ENCODE data around the gene SERINC1. TPM values are rescaled to one million over a fixed set of nuclear protein-coding genes. Genes with fewer than 3 reads are reported as not detected.

Gene SERINC1
- polyA plus RNA-seq, 5 donors: 127 to 205 (median 187) TPM

DNA sequence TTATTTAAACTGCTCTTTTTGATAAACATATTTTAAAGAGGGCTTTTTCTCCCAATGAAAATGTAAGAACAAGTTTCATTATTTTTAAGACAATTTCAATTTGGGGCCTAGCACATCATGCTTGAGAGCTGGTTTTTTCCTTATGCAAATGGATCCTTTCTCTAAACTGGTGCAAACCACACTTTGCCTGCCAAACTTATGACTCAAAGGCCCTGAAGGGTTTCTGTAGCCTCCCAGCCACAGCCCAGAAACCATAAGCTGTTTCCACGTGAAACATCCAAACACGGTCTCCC, 72.6 kb downstream of the SERINC1 start:
- DNase-seq: no peak

DNA sequence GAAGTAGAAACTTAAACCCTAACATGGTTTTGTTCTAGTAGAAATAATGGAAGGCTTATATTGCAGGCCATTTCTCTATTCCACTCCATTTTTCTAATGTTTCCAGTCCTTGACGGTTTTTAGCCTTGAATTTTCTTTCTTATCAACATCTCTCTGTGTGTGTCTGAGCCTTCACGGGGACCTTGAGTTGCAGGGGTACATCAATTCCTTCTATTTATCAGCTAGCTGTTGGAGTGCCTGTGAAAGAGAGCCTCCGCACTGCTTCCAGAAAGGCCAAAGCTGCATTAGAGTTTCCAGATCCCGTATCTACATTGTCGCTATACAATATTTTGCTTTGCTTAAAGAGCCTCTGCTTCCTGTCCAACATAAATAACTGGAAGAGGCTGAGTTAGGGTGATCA, 77.6 kb downstream of the SERINC1 start:
- DNase-seq: no peak

DNA sequence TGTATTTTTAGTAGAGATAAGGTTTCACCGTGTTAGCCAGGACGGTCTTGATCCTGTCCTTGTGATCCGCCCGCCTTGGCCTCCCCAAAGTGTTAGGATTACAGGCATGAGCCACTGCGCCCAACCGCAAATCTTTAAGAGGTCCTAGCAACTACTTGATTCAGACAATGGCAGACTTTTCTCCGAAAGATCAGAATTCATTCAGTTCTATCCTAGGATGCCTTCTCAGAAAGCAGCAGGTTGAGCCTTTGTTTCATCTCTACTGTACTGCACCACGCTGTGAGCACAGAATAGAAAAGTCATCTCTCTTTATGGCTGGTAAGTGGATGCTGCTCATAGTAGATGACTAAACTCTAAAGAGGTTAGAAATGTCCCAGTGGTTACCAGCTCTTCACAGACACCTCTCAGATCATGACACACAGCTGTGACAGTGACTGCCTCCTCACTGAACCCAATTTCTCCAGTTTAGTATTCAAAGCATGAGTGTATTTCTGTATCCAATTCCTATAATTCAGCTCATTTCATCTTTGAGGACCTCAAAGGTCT, 78.2 kb downstream of the SERINC1 start:
- no peak for DNase-seq

Other genes with a start within 250 kb of the SERINC1 start
- gene HSF2, start 72.2 kb downstream of the SERINC1 start, polyA plus RNA-seq (ENCODE audit: insufficient read depth in 1 of 5, insufficient read length in 5 of 5, low replicate concordance in 1 of 5): 10 to 100 TPM; 37.5 to 47.2 (median 45.3) TPM
- gene PKIB, start 138.6 kb upstream of the SERINC1 start, polyA plus RNA-seq (ENCODE audit: insufficient read depth in 1 of 5, insufficient read length in 5 of 5, low replicate concordance in 1 of 5): 1 to 10 TPM; 1.7 to 2.7 (median 2.0) TPM